ENCODE results near the gene PRPF40B. TPM values are rescaled to one million over a fixed set of nuclear protein-coding genes. Genes with fewer than 3 reads are reported as not detected.

Gene PRPF40B
- total and polyA plus RNA-seq, 2 of the 13 experiments (the other 11 are each of a cell fraction or from before 2014, with no cell fraction given), result 5.0 to 7.8 TPM

DNA sequence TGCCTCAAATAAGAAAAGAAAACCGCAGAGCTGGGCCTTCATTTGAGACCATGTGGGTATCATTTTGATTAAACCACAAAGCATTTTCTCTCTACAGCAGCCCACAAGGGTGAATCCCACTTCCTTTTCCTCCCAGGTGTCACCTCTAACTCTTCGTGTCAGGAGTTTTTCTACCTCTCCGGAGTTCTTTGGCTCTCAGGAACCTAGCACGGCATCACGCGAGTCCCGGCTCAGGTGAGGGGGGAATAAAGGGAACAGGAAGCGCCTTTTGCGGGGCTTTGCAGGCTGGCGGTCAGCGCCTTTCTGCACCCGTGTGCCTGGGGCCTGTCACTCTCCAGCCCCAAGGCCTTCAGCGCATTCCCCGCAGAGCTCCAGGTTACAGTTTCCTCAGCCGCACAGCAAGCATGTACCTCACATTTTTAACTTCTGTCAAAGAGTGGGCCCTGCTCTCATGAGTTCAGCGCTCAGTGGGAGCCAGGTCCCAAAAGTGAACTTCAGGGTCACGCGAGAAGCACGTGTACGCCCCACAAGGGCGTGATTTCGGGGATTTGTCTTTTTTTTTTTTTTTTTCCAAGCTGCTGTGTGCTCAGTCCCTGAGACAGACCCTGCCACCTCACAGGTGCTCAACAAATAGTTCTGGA is 740 bp upstream of the PRPF40B start:
- no peaks in the 10 kb centered on the region for H3K9me3 ChIP-seq (ENCODE audit: low read length)
- peak; percentile 75 for ATAC-seq
- peak; percentile 9; the same call in 1 of the 2 replicates for TF ChIP-seq MYC (CRISPR knock-in tag; IDR thresholded peaks at IDR 0.05; ENCODE audit: borderline replicate concordance)
- peak; percentile 6; the same call in 1 of the 2 replicates for TF ChIP-seq SMAD3 (CRISPR knock-in tag; IDR thresholded peaks at IDR 0.05)
- TF ChIP-seq ZNF558 (CRISPR knock-in tag; IDR thresholded peaks at IDR 0.05; ENCODE audit: borderline replicate concordance), result peak; percentile 87; the same call in 1 of the 2 replicates
- TF ChIP-seq IKZF4 (CRISPR knock-in tag; IDR thresholded peaks at IDR 0.05; ENCODE audit: borderline replicate concordance, low read depth, not compliant biosample characterization), result peak; percentile 49
- TF ChIP-seq TP53 (CRISPR knock-in tag; conservative IDR thresholded peaks at IDR 0.05), result 0 out of 2 replicates have a peak, but pooled peaks have one; percentile 31
- TF ChIP-seq PHF21A (CRISPR knock-in tag; IDR thresholded peaks at IDR 0.05), result peak; percentile 61; the same call in 1 of the 2 replicates
- TF ChIP-seq DNMT3B (CRISPR knock-in tag; conservative IDR thresholded peaks at IDR 0.05), result 0 out of 2 replicates have a peak, but pooled peaks have one; percentile 49
- TF ChIP-seq, protein P1, sequence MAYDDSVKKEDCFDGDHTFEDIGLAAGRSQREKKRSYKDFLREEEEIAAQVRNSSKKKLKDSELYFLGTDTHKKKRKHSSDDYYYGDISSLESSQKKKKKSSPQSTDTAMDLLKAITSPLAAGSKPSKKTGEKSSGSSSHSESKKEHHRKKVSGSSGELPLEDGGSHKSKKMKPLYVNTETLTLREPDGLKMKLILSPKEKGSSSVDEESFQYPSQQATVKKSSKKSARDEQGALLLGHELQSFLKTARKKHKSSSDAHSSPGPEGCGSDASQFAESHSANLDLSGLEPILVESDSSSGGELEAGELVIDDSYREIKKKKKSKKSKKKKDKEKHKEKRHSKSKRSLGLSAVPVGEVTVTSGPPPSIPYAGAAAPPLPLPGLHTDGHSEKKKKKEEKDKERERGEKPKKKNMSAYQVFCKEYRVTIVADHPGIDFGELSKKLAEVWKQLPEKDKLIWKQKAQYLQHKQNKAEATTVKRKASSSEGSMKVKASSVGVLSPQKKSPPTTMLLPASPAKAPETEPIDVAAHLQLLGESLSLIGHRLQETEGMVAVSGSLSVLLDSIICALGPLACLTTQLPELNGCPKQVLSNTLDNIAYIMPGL (CRISPR knock-in tag; IDR thresholded peaks at IDR 0.05; ENCODE audit: borderline replicate concordance in 1 of 2, low read depth in 1 of 2), result 0 out of 4 replicates have a peak, but pooled peaks of 1 of the 2 experiments have one; percentile 7
- 0 out of 2 replicates have a peak, but pooled peaks have one; percentile 48 for TF ChIP-seq ZNF33A (CRISPR knock-in tag; IDR thresholded peaks at IDR 0.05; ENCODE audit: borderline replicate concordance)
- 0 out of 2 replicates have a peak, but pooled peaks have one; percentile 37 for TF ChIP-seq ZNF468 (CRISPR knock-in tag; IDR thresholded peaks at IDR 0.05)
- TF ChIP-seq, protein P2, sequence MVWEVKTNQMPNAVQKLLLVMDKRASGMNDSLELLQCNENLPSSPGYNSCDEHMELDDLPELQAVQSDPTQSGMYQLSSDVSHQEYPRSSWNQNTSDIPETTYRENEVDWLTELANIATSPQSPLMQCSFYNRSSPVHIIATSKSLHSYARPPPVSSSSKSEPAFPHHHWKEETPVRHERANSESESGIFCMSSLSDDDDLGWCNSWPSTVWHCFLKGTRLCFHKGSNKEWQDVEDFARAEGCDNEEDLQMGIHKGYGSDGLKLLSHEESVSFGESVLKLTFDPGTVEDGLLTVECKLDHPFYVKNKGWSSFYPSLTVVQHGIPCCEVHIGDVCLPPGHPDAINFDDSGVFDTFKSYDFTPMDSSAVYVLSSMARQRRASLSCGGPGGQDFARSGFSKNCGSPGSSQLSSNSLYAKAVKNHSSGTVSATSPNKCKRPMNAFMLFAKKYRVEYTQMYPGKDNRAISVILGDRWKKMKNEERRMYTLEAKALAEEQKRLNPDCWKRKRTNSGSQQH (CRISPR knock-in tag; IDR thresholded peaks at IDR 0.05; ENCODE audit: low read depth), result no peak
- TF ChIP-seq, protein P3, sequence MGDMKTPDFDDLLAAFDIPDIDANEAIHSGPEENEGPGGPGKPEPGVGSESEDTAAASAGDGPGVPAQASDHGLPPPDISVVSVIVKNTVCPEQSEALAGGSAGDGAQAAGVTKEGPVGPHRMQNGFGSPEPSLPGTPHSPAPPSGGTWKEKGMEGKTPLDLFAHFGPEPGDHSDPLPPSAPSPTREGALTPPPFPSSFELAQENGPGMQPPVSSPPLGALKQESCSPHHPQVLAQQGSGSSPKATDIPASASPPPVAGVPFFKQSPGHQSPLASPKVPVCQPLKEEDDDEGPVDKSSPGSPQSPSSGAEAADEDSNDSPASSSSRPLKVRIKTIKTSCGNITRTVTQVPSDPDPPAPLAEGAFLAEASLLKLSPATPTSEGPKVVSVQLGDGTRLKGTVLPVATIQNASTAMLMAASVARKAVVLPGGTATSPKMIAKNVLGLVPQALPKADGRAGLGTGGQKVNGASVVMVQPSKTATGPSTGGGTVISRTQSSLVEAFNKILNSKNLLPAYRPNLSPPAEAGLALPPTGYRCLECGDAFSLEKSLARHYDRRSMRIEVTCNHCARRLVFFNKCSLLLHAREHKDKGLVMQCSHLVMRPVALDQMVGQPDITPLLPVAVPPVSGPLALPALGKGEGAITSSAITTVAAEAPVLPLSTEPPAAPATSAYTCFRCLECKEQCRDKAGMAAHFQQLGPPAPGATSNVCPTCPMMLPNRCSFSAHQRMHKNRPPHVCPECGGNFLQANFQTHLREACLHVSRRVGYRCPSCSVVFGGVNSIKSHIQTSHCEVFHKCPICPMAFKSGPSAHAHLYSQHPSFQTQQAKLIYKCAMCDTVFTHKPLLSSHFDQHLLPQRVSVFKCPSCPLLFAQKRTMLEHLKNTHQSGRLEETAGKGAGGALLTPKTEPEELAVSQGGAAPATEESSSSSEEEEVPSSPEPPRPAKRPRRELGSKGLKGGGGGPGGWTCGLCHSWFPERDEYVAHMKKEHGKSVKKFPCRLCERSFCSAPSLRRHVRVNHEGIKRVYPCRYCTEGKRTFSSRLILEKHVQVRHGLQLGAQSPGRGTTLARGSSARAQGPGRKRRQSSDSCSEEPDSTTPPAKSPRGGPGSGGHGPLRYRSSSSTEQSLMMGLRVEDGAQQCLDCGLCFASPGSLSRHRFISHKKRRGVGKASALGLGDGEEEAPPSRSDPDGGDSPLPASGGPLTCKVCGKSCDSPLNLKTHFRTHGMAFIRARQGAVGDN (CRISPR knock-in tag; IDR thresholded peaks at IDR 0.05), result peak; percentile 82
- no peak for TF ChIP-seq ZNF101 (CRISPR knock-in tag; IDR thresholded peaks at IDR 0.05; ENCODE audit: borderline replicate concordance, low read depth)
- TF ChIP-seq ZKSCAN8 (CRISPR knock-in tag; IDR thresholded peaks at IDR 0.05; ENCODE audit: borderline replicate concordance), result no peak
- no peak; the same call in 1 of the 2 replicates for TF ChIP-seq ZNF430 (CRISPR knock-in tag; IDR thresholded peaks at IDR 0.05)

More for the DNA sequence above, 740 bp upstream of the PRPF40B start:
- H3K27ac ChIP-seq (ENCODE audit: extremely low read length, insufficient read depth, low read length), result peak overlapping the region; percentile 65
- H3K4me1 ChIP-seq (ENCODE audit: insufficient read depth, low read length), result peaks cover 29% of the 10 kb centered on the region
- POLR2A ChIA-PET, result interaction anchor here (0.6 to 1.8 kb wide), 11 partner anchors 14 to 300 kb away, joined by 3 to 10 read pairs (median 3); partner anchors contain the start of genes BCDIN3D, FAM186B, NCKAP5L and TMBIM6
- H3K79me2 ChIP-seq (ENCODE audit: insufficient read depth, low read length), result no peaks in the 10 kb centered on the region
- in situ Hi-C loops (cut with HindIII; ENCODE audit: extremely low pct_ligation_motif_present, low pct_unique_long_range_greater_than_20kb) (no loop called here), intact Hi-C loops (cut with micrococcal nuclease; ENCODE audit: unreplicated experiment) (loop anchor here (5.0 kb wide), 1 partner anchor 55 kb away; the partner anchor contains the start of gene MCRS1)
- BruUV-seq (replicated peaks), result TSS peak; percentile 96
- no peaks in the 10 kb centered on the region for H3K36me3 ChIP-seq (replicated peaks in 1 of 2; ENCODE audit: control insufficient read depth in 1 of 2, insufficient read depth in 2 of 2, low read length in 2 of 2)
- no peaks in the 10 kb centered on the region for H4K20me1 ChIP-seq (ENCODE audit: insufficient read depth, low read length)
- CTCF ChIA-PET (ENCODE audit: low intra/inter-chr PET ratio, low total read pairs), result no interaction called here
- peak overlapping the region; percentile 69 for H3K9ac ChIP-seq (ENCODE audit: insufficient read depth, low read depth, low read length)
- H3K27me3 ChIP-seq (ENCODE audit: control insufficient read depth in 1 of 2, insufficient read depth in 2 of 2, low read length in 2 of 2), result no peaks in the 10 kb centered on the region
- WGBS (ENCODE audit: low lambda C conversion rate), result 0% methylated on average over 16 of the region's 22 CpGs
- H3K4me2 ChIP-seq (ENCODE audit: low read depth, low read length), result peak overlapping the region; percentile 95
- FAIRE-seq (peak; percentile 18), DNase-seq (ENCODE audit: low spot score) (no peak)
- H3K4me3 ChIP-seq (replicated peaks in 1 of 3; ENCODE audit: insufficient read depth in 1 of 3, low read depth in 2 of 3, low read length in 3 of 3), result peak overlapping the region; percentile 54 to 75 (median 59)
- no peak overlapping the region for H2AFZ ChIP-seq (ENCODE audit: low read length)

All from HepG2 (cell line).